Right ventricle myocardium inferior (tissue), 1 donor: Measurements from ENCODE around the gene USP26. TPM values are rescaled to one million over a fixed set of nuclear protein-coding genes. Genes with fewer than 3 reads are reported as not detected.
"Not testable (repeated sequence)": the region's sequence is repeated elsewhere in the genome, so short reads cannot be mapped to it uniquely, and the experiment has no call there.

ENCODE experiments used
- ATAC-seq: fragments of 200-7000 bp; cut with Tn5 transposase; one replicate; pipeline ENCODE4 v1.9.1; 2020; ENCODE audit warnings: mild to moderate bottlenecking, moderate library complexity
- DNase-seq: peaks from one replicate; pipeline ENCODE4 v3.0.0; 2021; ENCODE audit errors: missing footprints
- intact Hi-C: fragments of 100-400 bp; cut with DNase I; formaldehyde crosslinking; loops from one replicate; pipeline ENCODE4 v1.11.0; 2022
- long read RNA-seq: library from polyadenylated mRNA; unstranded; transcript quantifications from one replicate; pipeline ENCODE4 v2.0.0, GENCODE V29; 2021
- total RNA-seq: library from RNA; stranded (reverse); fragmentation: NEBNext Ultra II Directional; extraction: Animal tissue kit (Norgen Biotek cat#: 25700); gene quantifications from one replicate; pipeline ENCODE4 v1.2.1, GENCODE V29; 2021
- donor health status: DM: no; HTN: yes; CAD: no; lungs with severe emphysema.

The USP26 gene, protein sequence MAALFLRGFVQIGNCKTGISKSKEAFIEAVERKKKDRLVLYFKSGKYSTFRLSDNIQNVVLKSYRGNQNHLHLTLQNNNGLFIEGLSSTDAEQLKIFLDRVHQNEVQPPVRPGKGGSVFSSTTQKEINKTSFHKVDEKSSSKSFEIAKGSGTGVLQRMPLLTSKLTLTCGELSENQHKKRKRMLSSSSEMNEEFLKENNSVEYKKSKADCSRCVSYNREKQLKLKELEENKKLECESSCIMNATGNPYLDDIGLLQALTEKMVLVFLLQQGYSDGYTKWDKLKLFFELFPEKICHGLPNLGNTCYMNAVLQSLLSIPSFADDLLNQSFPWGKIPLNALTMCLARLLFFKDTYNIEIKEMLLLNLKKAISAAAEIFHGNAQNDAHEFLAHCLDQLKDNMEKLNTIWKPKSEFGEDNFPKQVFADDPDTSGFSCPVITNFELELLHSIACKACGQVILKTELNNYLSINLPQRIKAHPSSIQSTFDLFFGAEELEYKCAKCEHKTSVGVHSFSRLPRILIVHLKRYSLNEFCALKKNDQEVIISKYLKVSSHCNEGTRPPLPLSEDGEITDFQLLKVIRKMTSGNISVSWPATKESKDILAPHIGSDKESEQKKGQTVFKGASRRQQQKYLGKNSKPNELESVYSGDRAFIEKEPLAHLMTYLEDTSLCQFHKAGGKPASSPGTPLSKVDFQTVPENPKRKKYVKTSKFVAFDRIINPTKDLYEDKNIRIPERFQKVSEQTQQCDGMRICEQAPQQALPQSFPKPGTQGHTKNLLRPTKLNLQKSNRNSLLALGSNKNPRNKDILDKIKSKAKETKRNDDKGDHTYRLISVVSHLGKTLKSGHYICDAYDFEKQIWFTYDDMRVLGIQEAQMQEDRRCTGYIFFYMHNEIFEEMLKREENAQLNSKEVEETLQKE
- not detected for total RNA-seq
- long read RNA-seq, result 0 reads

DNA sequence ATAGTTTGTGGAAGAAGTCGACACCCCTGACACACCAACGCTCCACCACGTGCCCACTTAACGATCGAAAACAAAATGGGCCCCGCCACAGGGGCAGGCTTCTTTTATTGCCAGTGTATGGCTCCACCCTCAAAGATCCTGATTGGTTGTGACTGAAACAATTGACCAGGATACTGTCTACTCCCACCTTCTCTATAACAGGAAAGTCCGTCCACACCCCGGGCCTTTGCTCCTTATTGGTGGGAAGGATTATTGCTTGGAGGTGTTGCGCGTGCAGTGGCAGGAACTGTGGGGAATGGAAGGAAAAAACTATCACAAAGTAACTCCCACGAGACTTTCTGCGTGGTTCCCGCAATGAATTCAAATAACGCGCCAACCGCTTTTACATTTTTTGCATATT is at the start of gene USP26:
Gene USP26 (minus strand): TSS at position 79 of the 400 bp plus-strand sequence. CDS start 68,889 bp downstream, outside the sequence.
- no peak for ATAC-seq
- intact Hi-C loops, result no loop called here

DNA sequence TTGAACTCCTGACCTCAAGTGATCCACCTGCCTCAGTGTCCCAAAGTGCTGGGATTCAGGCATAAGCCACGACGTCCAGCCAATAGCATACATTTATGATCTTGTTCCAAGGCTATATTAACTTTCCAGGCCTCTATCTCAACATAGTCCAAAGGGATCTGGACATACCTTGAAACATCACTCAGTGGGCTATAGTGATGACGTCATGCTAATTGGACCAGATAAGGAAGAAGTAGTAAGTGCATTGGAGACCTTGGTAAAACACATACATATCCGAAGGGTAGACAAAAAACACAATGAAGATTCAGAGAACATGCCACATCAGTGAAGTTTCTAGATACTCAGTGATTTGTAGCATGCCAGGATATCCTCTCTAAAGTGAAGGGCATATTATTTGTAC is 37.4 kb upstream of the USP26 start:
- intact Hi-C loops, result no loop called here
- ATAC-seq (no peak), DNase-seq (no peak)

More for the DNA sequence above, at the start of gene USP26:
- DNase-seq, result no peak

- DNase-seq (no peak), ATAC-seq (no peak)
- intact Hi-C loops, result no loop called here
Observed at GRCh38 chrX:133120406-133120805, 23.5 kb upstream of the USP26 start.

DNA sequence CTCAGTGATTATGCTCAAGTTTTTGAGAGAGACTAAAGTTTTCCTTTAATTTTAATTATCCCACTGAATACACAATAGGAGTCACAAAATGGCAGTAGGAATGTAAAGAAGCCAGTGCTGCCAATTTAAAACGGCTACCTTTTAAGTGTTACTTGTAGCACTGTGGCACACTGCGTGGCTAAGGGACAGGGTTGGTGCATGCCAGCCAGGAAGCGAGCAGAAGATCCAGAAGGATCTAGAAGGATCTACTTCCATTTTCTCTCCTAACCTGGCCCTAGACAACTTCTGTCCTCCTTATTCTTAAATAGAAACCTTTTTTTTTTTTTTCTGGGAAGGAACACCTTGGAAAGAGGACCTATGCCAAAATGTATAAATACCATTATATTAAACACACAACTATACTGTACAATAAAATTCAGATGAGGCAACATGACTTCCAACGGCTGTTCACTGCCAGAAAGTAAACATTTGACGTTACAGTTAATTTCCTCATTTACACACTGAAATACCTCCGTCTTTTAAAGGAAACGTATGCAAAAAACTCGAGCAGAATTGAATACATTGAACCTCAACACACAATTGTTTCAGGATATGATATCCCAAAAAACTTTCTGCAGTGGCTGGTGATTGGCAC is 2.7 kb downstream of the USP26 start:
- DNase-seq, result no peak
- intact Hi-C loops, result no loop called here
- no peak for ATAC-seq

- intact Hi-C loops, result no loop called here
- ATAC-seq, result no peak
Observed at GRCh38 chrX:133090236-133090809, 6.6 kb downstream of the USP26 start.

DNA sequence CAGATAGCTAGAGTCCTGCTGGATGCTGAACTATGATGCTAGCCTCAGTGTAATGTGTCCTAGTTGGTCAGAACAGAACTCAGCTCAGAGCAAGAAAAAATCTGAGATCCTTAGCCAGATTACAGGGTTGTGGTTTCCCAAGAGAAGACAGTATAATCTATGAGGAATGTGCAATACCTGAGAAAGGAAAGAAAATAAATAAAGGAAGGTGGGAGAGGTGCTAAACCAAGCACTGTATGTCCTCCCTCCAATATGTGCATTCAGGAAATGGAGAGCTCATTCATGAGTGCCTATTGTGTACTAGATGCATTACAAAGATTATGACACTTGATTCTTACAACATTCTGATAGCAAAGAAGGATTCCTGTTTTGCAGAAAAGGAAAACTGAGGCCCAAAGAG is 7.5 kb downstream of the USP26 start:
- intact Hi-C loops, result no loop called here
- no peak for DNase-seq
- ATAC-seq, result no peak

More at GRCh38 chrX:133090236-133090809, 6.6 kb downstream of the USP26 start:
- no peak for DNase-seq

- intact Hi-C loops, result no loop called here
- DNase-seq (no peak), ATAC-seq (no peak)
Observed at GRCh38 chrX:133085785-133086184, 11.1 kb downstream of the USP26 start.

- intact Hi-C loops, result not testable (repeated sequence)
Observed at GRCh38 chrX:133085056-133085455, 11.9 kb downstream of the USP26 start.

DNA sequence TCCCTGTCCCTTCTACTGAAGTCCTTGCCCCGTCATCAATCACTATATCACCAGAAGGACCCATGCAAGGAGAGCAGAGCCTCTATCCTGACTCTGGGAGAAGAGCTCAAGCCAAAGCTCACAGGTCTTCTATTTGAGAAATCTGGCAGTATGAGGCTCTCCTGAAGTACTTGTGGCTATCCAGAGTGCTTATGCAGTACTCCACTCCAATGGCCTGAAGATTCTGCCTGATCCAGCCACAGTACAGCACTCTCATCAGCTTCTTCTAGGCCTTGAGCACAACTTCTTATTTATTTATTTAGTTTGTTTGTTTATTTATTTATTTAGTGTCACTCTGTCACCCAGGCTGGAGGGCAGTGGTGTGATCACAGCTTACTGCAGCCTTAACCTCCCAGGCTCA is 13.0 kb downstream of the USP26 start:
- DNase-seq (no peak), ATAC-seq (no peak)
- intact Hi-C loops, result no loop called here

More at GRCh38 chrX:133085056-133085455, 11.9 kb downstream of the USP26 start:
- not testable (repeated sequence) for DNase-seq, ATAC-seq

DNA sequence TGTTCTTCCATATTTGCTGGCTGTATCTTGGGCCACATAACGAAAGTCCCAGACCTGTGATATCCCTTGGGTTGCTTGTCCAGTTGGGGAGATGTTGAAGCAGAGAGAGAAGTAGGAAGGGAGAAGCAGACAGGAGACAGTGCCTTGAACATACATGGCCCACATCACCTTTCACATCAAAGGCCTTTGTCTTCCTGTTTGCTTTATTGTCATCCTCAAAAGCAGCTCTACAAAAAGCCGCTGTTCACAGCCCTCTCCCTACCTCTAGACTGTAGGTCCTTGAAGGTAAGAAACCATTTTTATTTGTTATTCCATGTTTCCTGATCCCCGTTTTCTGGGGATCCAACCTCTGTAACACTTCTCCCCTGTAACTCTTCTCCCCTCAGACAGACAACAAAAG is 14.9 kb downstream of the USP26 start:
- intact Hi-C loops, result no loop called here
- no peak for ATAC-seq
- DNase-seq, result no peak

- DNase-seq, intact Hi-C loops, ATAC-seq: not testable (repeated sequence)
Observed at GRCh38 chrX:133077856-133078255, 19.1 kb downstream of the USP26 start.

GRCh38 chrX:133072566-133072965 is 24.3 kb downstream of the USP26 start:
- DNase-seq (no peak), ATAC-seq (no peak)
- intact Hi-C loops, result no loop called here

- DNase-seq (no peak), ATAC-seq (no peak)
- intact Hi-C loops, result no loop called here
Observed at GRCh38 chrX:133068461-133068860, 28.4 kb downstream of the USP26 start.

DNA sequence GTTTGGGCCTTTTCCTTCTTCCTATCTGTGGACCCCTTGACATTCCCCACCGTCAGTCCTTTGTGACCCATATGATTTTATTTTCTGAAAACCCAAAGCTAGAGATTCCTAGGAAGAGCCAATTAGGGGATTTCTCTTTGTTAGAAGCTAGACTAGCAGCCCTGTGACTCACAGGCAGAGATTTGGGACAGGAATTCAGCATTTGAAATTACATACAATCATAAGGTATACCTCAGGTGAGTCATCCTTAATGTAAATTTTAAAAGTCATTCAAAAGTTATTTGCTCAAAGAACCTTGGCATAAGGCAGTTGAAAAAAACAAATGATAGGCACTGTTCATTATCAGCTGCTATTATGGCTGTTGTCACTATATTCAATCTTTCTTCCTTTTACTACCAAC is 40.6 kb downstream of the USP26 start:
- intact Hi-C loops, result no loop called here
- ATAC-seq, result no peak
- DNase-seq, result no peak

GRCh38 chrX:133054761-133055405 is 42.0 kb downstream of the USP26 start:
- intact Hi-C loops, result no loop called here

DNA sequence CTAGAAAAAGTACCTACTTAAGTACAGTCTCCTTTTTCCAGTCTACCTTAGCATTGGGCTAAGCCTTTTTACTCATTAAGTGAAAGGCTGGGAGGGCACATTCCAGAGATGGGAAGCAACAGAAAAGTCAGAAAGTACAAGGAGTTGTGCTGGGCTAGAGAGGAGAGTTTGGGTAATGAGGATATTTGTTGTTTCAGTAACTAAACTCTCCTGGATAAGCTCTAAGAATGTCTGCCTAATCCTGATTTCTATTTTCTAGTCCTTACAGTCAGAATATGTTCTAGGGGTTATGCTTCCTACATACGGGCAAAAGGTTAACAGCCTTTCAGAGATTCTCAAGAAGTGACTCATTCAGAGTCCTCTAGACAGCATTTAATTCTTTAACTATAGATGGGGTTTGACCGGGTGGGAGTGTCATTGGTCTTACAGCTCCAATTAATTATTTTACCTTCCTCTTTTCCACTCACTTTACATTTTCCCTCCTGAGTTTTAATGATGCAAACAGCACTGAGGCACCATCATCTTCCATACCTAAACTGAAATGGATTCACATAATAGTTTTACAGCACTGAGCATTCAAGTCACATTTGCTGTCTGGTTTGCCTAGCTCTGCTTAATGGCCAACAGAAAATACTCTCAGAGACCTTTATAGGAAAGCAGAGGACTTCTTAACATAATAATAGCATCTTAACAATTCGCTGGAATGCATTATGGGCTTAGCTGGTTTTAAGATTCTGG is 42.9 kb downstream of the USP26 start:
- DNase-seq, result no peak
- intact Hi-C loops, result no loop called here
- ATAC-seq, result no peak

More at GRCh38 chrX:133054761-133055405, 42.0 kb downstream of the USP26 start:
- DNase-seq (no peak), ATAC-seq (no peak)

DNA sequence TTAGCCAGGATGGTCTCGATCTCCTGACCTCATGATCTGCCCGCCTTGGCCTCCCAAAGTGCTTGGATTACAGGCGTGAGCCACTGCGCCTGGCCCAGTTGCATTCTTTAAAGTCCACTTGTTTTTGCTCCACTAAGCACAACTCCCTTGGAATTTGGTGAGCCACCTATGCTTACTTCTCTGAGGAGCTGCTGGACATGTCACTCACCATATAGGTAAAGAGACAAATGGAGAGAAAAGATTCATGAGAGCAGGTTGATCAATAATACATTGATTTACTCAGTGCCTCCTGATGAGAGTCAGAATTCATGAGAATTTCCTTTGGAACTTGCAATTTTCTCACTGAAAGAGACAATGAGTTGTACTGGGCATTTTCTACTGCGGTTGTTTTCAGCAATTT is 48.2 kb downstream of the USP26 start:
- no peak for DNase-seq
- intact Hi-C loops, result no loop called here
- ATAC-seq, result no peak

DNA sequence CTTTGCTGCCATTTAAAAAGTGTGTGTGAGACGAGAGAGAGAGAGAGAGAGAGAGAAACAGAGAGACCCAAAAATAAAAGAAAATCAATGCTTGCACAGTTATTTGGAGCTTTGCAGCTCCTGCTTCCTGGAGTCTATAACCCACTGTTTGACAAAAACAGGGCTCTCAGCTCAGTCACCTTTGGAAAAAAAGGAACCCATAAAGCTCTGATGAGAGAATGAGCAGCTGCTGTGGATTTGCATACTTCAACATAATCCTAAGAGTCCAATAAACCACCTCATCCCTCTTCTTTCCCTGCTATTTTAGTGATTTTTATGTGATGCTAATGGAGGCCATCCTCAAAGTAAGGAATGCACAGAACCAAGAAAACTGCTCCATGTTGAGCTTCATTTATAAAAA is 50.3 kb downstream of the USP26 start:
- ATAC-seq (no peak), DNase-seq (no peak)
- intact Hi-C loops, result no loop called here
